Type B pancreatic cell (in vitro differentiated cells): ENCODE data around the gene DENND6A. TPM values are rescaled to one million over a fixed set of nuclear protein-coding genes. Genes with fewer than 3 reads are reported as not detected.

Experiments used
- DNase-seq: peaks from one replicate; pipeline ENCODE4 v3.0.0; 2021; ENCODE audit warnings: mixed read lengths; ENCODE audit not compliant: unreplicated experiment; ENCODE audit errors: extremely low spot score
- H3K27ac Mint-ChIP-seq: 2 replicates; pipeline ENCODE4 v1.8.0; 2021; ENCODE audit warnings: mild to moderate bottlenecking, mixed read lengths
- H3K27me3 Mint-ChIP-seq: 2 replicates; pipeline ENCODE4 v1.8.0; 2021; ENCODE audit warnings: mixed read lengths
- H3K36me3 Mint-ChIP-seq: 2 replicates; pipeline ENCODE4 v1.8.0; 2021; ENCODE audit warnings: mixed read lengths
- H3K4me1 Mint-ChIP-seq: one replicate; pipeline ENCODE4 v1.8.0; 2021; ENCODE audit warnings: mixed read lengths; ENCODE audit not compliant: unreplicated experiment
- H3K4me3 Mint-ChIP-seq: 2 replicates; pipeline ENCODE4 v1.8.0; 2021; ENCODE audit warnings: mild to moderate bottlenecking, mixed read lengths
- H3K9me3 Mint-ChIP-seq: 2 replicates; pipeline ENCODE4 v1.8.0; 2021; ENCODE audit warnings: mixed read lengths
- total RNA-seq: library from RNA; stranded (reverse); gene quantifications from 2 replicates; pipeline ENCODE4 v1.2.1, GENCODE V29; 2021; ENCODE audit warnings: low replicate concordance
- TF ChIP-seq, protein P1 (sequence below): fragments of 200-600 bp; sonication (generic); conservative IDR thresholded peaks from 2 replicates; pipeline ENCODE4 v1.5.0; 2021; ENCODE audit warnings: antibody characterized with exemption, mild to moderate bottlenecking

DENND6A gene
- total RNA-seq, 1 donor from 2014 or later, result 31.2 TPM

DNA sequence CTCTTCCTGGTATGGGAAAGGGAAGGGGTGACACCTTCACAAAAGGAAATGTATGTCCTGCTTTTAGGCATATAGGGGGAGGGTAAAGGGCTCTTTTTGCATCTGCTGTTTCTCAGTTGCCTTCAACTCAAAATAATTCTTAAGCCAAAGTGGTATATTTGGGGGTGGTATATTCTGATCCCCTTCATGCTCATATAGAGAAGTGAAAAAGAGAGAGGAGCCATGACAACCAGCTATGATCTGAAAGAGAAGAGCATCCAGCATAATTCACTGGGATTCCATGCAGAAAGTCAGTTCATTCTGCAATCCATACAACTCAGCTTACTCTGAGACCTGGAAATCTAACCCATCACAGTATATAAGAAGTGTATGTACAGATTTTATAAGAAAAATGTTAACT, 22.3 kb downstream of the DENND6A start:
- TF ChIP-seq, protein P1, sequence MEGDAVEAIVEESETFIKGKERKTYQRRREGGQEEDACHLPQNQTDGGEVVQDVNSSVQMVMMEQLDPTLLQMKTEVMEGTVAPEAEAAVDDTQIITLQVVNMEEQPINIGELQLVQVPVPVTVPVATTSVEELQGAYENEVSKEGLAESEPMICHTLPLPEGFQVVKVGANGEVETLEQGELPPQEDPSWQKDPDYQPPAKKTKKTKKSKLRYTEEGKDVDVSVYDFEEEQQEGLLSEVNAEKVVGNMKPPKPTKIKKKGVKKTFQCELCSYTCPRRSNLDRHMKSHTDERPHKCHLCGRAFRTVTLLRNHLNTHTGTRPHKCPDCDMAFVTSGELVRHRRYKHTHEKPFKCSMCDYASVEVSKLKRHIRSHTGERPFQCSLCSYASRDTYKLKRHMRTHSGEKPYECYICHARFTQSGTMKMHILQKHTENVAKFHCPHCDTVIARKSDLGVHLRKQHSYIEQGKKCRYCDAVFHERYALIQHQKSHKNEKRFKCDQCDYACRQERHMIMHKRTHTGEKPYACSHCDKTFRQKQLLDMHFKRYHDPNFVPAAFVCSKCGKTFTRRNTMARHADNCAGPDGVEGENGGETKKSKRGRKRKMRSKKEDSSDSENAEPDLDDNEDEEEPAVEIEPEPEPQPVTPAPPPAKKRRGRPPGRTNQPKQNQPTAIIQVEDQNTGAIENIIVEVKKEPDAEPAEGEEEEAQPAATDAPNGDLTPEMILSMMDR, result no peak
- no peak overlapping the region for H3K4me3 Mint-ChIP-seq
- no peaks in the 10 kb centered on the region for H3K27me3 Mint-ChIP-seq
- no peak for DNase-seq
- H3K27ac Mint-ChIP-seq, result no peak overlapping the region
- peaks cover 3% of the 10 kb centered on the region for H3K4me1 Mint-ChIP-seq
- H3K9me3 Mint-ChIP-seq, result no peaks in the 10 kb centered on the region
- H3K36me3 Mint-ChIP-seq, result peaks cover 12% of the 10 kb centered on the region

DNA sequence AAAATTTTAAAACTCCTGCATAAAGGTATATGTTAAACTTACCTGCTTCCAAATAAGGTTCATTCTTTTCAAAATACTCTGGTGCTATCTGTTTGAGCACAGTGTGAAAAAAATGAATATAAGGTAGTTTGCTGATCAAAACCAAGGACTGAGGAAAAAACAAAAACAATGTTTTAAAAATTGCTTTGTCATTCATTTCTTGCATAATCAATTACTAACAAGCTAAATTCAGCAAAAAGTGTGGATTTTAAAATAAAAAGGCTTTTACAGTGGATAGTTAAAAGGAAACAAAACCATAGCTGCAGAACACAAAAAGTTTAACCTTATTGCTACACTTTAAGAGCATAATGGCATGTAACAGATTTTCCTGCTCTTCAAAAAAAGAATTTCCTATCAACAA, 31.5 kb downstream of the DENND6A start:
- Mint-ChIP-seq H3K4me3 (no peak overlapping the region), H3K27me3 (no peaks in the 10 kb centered on the region), H3K36me3 (peaks cover 8% of the 10 kb centered on the region), H3K27ac (no peak overlapping the region), H3K4me1 (no peaks in the 10 kb centered on the region), H3K9me3 (no peaks in the 10 kb centered on the region)
- no peak for DNase-seq
- TF ChIP-seq, protein P1, result no peak

- no peaks in the 10 kb centered on the region for H3K27me3 Mint-ChIP-seq
- no peak for DNase-seq
- H3K4me1 Mint-ChIP-seq, result no peaks in the 10 kb centered on the region
- peaks cover 12% of the 10 kb centered on the region for H3K36me3 Mint-ChIP-seq
- H3K9me3 Mint-ChIP-seq, result no peaks in the 10 kb centered on the region
- H3K27ac Mint-ChIP-seq, result no peak overlapping the region
- TF ChIP-seq, protein P1, result no peak
- no peak overlapping the region for H3K4me3 Mint-ChIP-seq
These were observed 33.0 kb downstream of the DENND6A start for GRCh38 chr3:57659806-57660439.

DNA sequence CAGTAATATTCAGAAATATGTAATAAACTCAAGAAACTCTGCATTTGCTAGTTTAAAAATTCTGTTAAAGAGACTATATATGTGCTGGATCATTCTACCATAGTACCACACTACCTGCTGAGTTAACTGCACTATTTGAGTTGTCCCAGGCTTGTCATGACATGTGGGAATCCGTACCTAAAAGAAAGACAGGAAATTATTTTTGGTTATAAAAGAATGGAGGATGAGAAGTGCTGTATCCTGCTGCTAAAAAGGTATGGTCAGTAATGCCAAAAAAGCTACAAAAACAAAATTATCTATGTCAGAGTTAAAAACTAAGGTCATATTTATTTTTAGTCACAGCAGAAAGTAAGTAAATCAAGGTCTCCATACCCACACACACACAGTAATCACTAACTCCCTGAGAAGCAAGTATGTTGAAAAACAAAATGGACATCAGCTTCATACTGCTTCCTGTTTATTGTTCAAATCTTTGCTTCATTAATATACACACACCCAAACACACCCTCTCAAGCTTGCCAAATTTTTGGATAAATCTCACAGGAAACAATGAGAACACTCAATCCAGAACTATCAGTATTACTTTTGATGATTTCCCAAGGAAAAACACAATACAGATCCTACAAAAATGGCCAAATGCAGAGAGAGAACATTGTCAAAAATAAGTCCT, 33.7 kb downstream of the DENND6A start:
- no peaks in the 10 kb centered on the region for H3K9me3 Mint-ChIP-seq
- no peaks in the 10 kb centered on the region for H3K27me3 Mint-ChIP-seq
- no peaks in the 10 kb centered on the region for H3K4me1 Mint-ChIP-seq
- peaks cover 18% of the 10 kb centered on the region for H3K36me3 Mint-ChIP-seq
- peak overlapping the region; percentile 16 for H3K27ac Mint-ChIP-seq
- TF ChIP-seq, protein P1, result no peak
- no peak overlapping the region for H3K4me3 Mint-ChIP-seq
- DNase-seq, result no peak

DNA sequence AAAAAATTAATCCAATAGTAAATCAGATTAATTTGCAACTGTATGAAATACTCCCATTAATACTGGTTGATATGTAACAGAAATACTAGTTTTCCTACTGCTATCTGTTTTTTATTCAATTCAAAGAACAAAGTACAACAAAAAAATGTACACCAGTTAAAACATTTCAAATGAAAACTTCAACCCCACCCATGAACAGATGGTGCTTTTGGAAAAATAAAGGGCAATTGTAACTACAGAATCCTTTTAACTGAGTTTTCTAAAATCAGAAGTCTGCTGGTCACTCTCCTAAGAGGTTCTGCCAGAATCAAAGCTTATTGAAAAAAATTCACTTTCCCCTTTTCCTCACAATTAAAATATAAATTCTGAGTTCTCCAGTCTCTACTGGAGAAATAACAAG, 34.3 kb downstream of the DENND6A start:
- Mint-ChIP-seq H3K36me3 (peaks cover 19% of the 10 kb centered on the region), H3K27ac (no peak overlapping the region), H3K4me3 (no peak overlapping the region), H3K4me1 (no peaks in the 10 kb centered on the region), H3K9me3 (no peaks in the 10 kb centered on the region), H3K27me3 (no peaks in the 10 kb centered on the region)
- DNase-seq, result no peak
- TF ChIP-seq, protein P1, result no peak
